HG03571 (cell line): ENCODE data around the gene CTAGE15.
A peak's percentile ranks its signal among the peaks of the same experiment; 100 is the strongest.
"Not testable (repeated sequence)": the region's sequence is repeated elsewhere in the genome, so short reads cannot be mapped to it uniquely, and the experiment has no call there.

Experiments used
- ATAC-seq: cut with Tn5 transposase; IDR thresholded peaks from one replicate; pipeline ENCODE4 v1.9.1; 2021; ENCODE audit not compliant: unreplicated experiment

The CTAGE15 gene

GRCh38 chr7:143571501-143571900 is at the start of gene CTAGE15:
TSS of gene CTAGE15 (plus strand) at chr7:143571801. CDS start at chr7:143571818, 17 bp downstream.
- ATAC-seq: not testable (repeated sequence)

GRCh38 chr7:143522309-143522916 is 49.2 kb upstream of the CTAGE15 start:
- not testable (repeated sequence) for ATAC-seq

- ATAC-seq: not testable (repeated sequence)
These were observed 40.3 kb upstream of the CTAGE15 start for GRCh38 chr7:143531169-143531926.

GRCh38 chr7:143531932-143532331 is 39.7 kb upstream of the CTAGE15 start:
- ATAC-seq: not testable (repeated sequence)

- not testable (repeated sequence) for ATAC-seq
These were observed 38.3 kb upstream of the CTAGE15 start for GRCh38 chr7:143533213-143533839.

GRCh38 chr7:143536443-143536842 is 35.2 kb upstream of the CTAGE15 start:
- not testable (repeated sequence) for ATAC-seq

GRCh38 chr7:143543288-143544038 is 28.1 kb upstream of the CTAGE15 start:
- ATAC-seq: not testable (repeated sequence)

GRCh38 chr7:143555968-143556367 is 15.6 kb upstream of the CTAGE15 start:
- not testable (repeated sequence) for ATAC-seq

GRCh38 chr7:143563306-143563705 is 8.3 kb upstream of the CTAGE15 start:
- not testable (repeated sequence) for ATAC-seq

GRCh38 chr7:143566001-143566400 is 5.6 kb upstream of the CTAGE15 start:
- not testable (repeated sequence) for ATAC-seq

GRCh38 chr7:143588183-143588582 is 16.6 kb downstream of the CTAGE15 start:
- ATAC-seq: not testable (repeated sequence)

- not testable (repeated sequence) for ATAC-seq
These were observed 18.3 kb downstream of the CTAGE15 start for GRCh38 chr7:143589897-143590296.

GRCh38 chr7:143598086-143598485 is 26.5 kb downstream of the CTAGE15 start:
- ATAC-seq: not testable (repeated sequence)

- ATAC-seq: not testable (repeated sequence)
These were observed 31.9 kb downstream of the CTAGE15 start for GRCh38 chr7:143603549-143603948.

GRCh38 chr7:143606088-143606487 is 34.5 kb downstream of the CTAGE15 start:
- not testable (repeated sequence) for ATAC-seq

- ATAC-seq: not testable (repeated sequence)
These were observed 43.9 kb downstream of the CTAGE15 start for GRCh38 chr7:143615545-143615944.

- ATAC-seq: not testable (repeated sequence)
These were observed 45.6 kb downstream of the CTAGE15 start for GRCh38 chr7:143617204-143617603.

GRCh38 chr7:143620058-143620457 is 48.5 kb downstream of the CTAGE15 start:
- ATAC-seq: peak; percentile 20

GRCh38 chr7:143620646-143621045 is 49.0 kb downstream of the CTAGE15 start, which contains the start of gene TCAF2:
TSS of gene TCAF2 (plus strand) at chr7:143620974.
- ATAC-seq: peak; percentile 91

- peak; percentile 39 for ATAC-seq
These were observed 49.6 kb downstream of the CTAGE15 start for GRCh38 chr7:143621175-143621574.

GRCh38 chr7:143622130-143622529 is 50.5 kb downstream of the CTAGE15 start:
- peak; percentile 32 for ATAC-seq
